ENCODE results near the gene RBM24. TPM values are rescaled to one million over a fixed set of nuclear protein-coding genes. Genes with fewer than 3 reads are reported as not detected.

Gene RBM24
- total and polyA plus RNA-seq, 9 of the 15 experiments (the other 6 are each of a cell fraction or from before 2014, with no cell fraction given), result not detected

DNA sequence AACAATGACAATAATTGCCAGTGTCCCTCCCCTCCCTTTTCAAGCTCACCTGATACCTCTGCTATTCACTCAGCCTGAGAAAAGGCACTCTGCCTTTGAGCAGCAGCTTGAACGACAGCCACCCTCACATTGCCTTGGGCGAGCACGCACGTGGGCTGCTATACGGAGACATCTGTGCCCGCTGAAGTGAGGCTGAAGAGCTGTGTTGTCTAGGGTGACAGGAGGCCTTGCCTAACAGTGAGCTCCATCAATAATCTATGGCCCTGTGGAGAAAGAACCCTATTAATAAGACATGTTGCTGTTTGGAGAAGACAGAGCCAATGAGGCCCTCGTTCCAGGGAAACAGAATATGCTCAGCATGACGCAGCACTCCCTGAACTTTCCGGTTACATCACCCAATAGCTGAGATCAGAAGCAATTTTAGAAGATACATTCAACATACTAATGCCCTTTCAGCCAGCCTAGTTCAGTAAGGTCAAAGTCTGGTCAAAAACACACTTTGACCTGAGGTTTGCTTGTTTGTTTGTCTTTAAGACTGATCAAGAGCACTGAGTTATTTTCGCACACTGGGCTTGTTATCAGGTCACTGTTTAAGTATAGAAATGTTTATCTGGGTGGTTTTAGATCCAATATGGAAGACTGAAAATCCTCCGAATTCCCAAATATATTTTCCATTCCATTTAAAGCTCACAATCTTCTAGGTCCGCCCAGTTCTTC is 30.6 kb downstream of the RBM24 start (continued):
- TF ChIP-seq, protein P1, sequence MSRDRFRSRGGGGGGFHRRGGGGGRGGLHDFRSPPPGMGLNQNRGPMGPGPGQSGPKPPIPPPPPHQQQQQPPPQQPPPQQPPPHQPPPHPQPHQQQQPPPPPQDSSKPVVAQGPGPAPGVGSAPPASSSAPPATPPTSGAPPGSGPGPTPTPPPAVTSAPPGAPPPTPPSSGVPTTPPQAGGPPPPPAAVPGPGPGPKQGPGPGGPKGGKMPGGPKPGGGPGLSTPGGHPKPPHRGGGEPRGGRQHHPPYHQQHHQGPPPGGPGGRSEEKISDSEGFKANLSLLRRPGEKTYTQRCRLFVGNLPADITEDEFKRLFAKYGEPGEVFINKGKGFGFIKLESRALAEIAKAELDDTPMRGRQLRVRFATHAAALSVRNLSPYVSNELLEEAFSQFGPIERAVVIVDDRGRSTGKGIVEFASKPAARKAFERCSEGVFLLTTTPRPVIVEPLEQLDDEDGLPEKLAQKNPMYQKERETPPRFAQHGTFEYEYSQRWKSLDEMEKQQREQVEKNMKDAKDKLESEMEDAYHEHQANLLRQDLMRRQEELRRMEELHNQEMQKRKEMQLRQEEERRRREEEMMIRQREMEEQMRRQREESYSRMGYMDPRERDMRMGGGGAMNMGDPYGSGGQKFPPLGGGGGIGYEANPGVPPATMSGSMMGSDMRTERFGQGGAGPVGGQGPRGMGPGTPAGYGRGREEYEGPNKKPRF (IDR thresholded peaks at IDR 0.05; ENCODE audit: low read depth, low read length), result no peak
- no peak for TF ChIP-seq MBD2 (IDR thresholded peaks at IDR 0.05; ENCODE audit: borderline replicate concordance, low read depth)
- no peak for TF ChIP-seq ZNF253 (CRISPR knock-in tag; conservative IDR thresholded peaks at IDR 0.05)
- 0 out of 2 replicates have a peak, but pooled peaks have one; percentile 18 for TF ChIP-seq EP400 (IDR thresholded peaks at IDR 0.05)
- TF ChIP-seq BRF1 (IDR thresholded peaks at IDR 0.05; ENCODE audit: borderline replicate concordance, extremely low read depth, insufficient read length), result no peak
- no peak for TF ChIP-seq THRAP3 (IDR thresholded peaks at IDR 0.05; ENCODE audit: borderline replicate concordance)
- TF ChIP-seq HMG20A (CRISPR knock-in tag; conservative IDR thresholded peaks at IDR 0.05), result no peak
- no peak for TF ChIP-seq ZNF764 (CRISPR knock-in tag; IDR thresholded peaks at IDR 0.05; ENCODE audit: low read depth)
- TF ChIP-seq NFE2L1 (tag; IDR thresholded peaks at IDR 0.05; ENCODE audit: borderline replicate concordance, low read depth), result peak; percentile 68
- no peak for TF ChIP-seq HSF4 (CRISPR knock-in tag; IDR thresholded peaks at IDR 0.05; ENCODE audit: borderline replicate concordance)
- TF ChIP-seq, protein P2, sequence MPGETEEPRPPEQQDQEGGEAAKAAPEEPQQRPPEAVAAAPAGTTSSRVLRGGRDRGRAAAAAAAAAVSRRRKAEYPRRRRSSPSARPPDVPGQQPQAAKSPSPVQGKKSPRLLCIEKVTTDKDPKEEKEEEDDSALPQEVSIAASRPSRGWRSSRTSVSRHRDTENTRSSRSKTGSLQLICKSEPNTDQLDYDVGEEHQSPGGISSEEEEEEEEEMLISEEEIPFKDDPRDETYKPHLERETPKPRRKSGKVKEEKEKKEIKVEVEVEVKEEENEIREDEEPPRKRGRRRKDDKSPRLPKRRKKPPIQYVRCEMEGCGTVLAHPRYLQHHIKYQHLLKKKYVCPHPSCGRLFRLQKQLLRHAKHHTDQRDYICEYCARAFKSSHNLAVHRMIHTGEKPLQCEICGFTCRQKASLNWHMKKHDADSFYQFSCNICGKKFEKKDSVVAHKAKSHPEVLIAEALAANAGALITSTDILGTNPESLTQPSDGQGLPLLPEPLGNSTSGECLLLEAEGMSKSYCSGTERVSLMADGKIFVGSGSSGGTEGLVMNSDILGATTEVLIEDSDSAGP (CRISPR knock-in tag; IDR thresholded peaks at IDR 0.05), result no peak
- TF ChIP-seq NFIX (CRISPR knock-in tag; IDR thresholded peaks at IDR 0.05; ENCODE audit: low read depth), result no peak
